Measurements from ENCODE around the gene GALNS. TPM values are rescaled to one million over a fixed set of nuclear protein-coding genes. Genes with fewer than 3 reads are reported as not detected.

The GALNS gene
- total and polyA plus RNA-seq, 7 experiments from 2014 or later = 9.8 to 64.3 (median 49.7) TPM

GRCh38 chr16:88839026-88839529 lies 17.7 kb downstream of the GALNS start:
- Histone ChIP-seq H3K9me3 (ENCODE audit: control insufficient read depth in 2 of 3, low read length in 3 of 3) (no peaks in the 10 kb centered on the region), H3K4me1 (ENCODE audit: control insufficient read depth in 2 of 2, insufficient read depth in 2 of 2, low read length in 2 of 2) (no peaks in the 10 kb centered on the region), H3K27ac (ENCODE audit: low read depth, low read length) (no peak overlapping the region), H3K27me3 (ENCODE audit: control insufficient read depth in 2 of 2, insufficient read depth in 2 of 2, low read length in 2 of 2) (no peaks in the 10 kb centered on the region), H3K4me3 (ENCODE audit: low read length) (no peak overlapping the region), H3K36me3 (ENCODE audit: control insufficient read depth in 2 of 3, insufficient read depth in 3 of 3, low read length in 3 of 3) (peaks cover 0 to 59% (median 0%) of the 10 kb centered on the region in 3 experiments)
- ChIA-PET CTCF (no interaction called here), POLR2A (no interaction called here)
- ATAC-seq (no peak), DNase-seq (no peak)
- Mint-ChIP-seq H3K27ac (no peak overlapping the region), H3K4me1 (peaks cover 0 to 1% (median 0%) of the 10 kb centered on the region in 7 donors), H3K4me3 (no peak overlapping the region), H3K9me3 (no peaks in the 10 kb centered on the region), H3K27me3 (no peaks in the 10 kb centered on the region), H3K36me3 (peaks cover 0 to 13% (median 0%) of the 10 kb centered on the region in 5 donors)
- intact Hi-C loops (cut with micrococcal nuclease) = no loop called here

- no peak overlapping the region for H3K27ac Mint-ChIP-seq
- H3K9me3 Mint-ChIP-seq = no peaks in the 10 kb centered on the region
- Histone ChIP-seq H3K4me3 (ENCODE audit: low read length) (no peak overlapping the region), H3K27ac (ENCODE audit: low read depth, low read length) (no peak overlapping the region), H3K27me3 (ENCODE audit: control insufficient read depth in 2 of 2, insufficient read depth in 2 of 2, low read length in 2 of 2) (no peaks in the 10 kb centered on the region), H3K4me1 (ENCODE audit: control insufficient read depth in 2 of 2, insufficient read depth in 2 of 2, low read length in 2 of 2) (no peaks in the 10 kb centered on the region), H3K9me3 (ENCODE audit: control insufficient read depth in 2 of 3, low read length in 3 of 3) (no peaks in the 10 kb centered on the region), H3K36me3 (ENCODE audit: control insufficient read depth in 2 of 3, insufficient read depth in 3 of 3, low read length in 3 of 3) (peaks cover 0 to 58% (median 0%) of the 10 kb centered on the region in 3 experiments)
- DNase-seq (no peak), ATAC-seq (no peak)
- POLR2A ChIA-PET = no interaction called here
- H3K27me3 Mint-ChIP-seq = no peaks in the 10 kb centered on the region
- no peaks in the 10 kb centered on the region for H3K4me1 Mint-ChIP-seq
- CTCF ChIA-PET = no interaction called here
- intact Hi-C loops (cut with micrococcal nuclease) = no loop called here
- peaks cover 0 to 13% (median 0%) of the 10 kb centered on the region in 5 donors for H3K36me3 Mint-ChIP-seq
- H3K4me3 Mint-ChIP-seq = no peak overlapping the region
These were observed 18.2 kb downstream of the GALNS start for GRCh38 chr16:88838566-88838965.

- Mint-ChIP-seq H3K4me1 (no peaks in the 10 kb centered on the region), H3K9me3 (no peaks in the 10 kb centered on the region), H3K36me3 (peaks cover 0 to 8% (median 0%) of the 10 kb centered on the region in 5 donors), H3K27me3 (no peaks in the 10 kb centered on the region), H3K4me3 (no peak overlapping the region), H3K27ac (no peak overlapping the region)
- intact Hi-C loops (cut with micrococcal nuclease) = no loop called here
- H3K27ac ChIP-seq (ENCODE audit: low read depth, low read length) = no peak overlapping the region
- DNase-seq = no peak
- ATAC-seq = no peak
- H3K9me3 ChIP-seq (ENCODE audit: control insufficient read depth in 2 of 3, low read length in 3 of 3) = no peaks in the 10 kb centered on the region
- ChIA-PET CTCF (no interaction called here), POLR2A (no interaction called here)
- no peaks in the 10 kb centered on the region for H3K27me3 ChIP-seq (ENCODE audit: control insufficient read depth in 2 of 2, insufficient read depth in 2 of 2, low read length in 2 of 2)
- no peaks in the 10 kb centered on the region for H3K4me1 ChIP-seq (ENCODE audit: control insufficient read depth in 2 of 2, insufficient read depth in 2 of 2, low read length in 2 of 2)
- H3K4me3 ChIP-seq (ENCODE audit: low read length) = no peak overlapping the region
- H3K36me3 ChIP-seq (ENCODE audit: control insufficient read depth in 2 of 3, insufficient read depth in 3 of 3, low read length in 3 of 3) = peaks cover 0 to 51% (median 0%) of the 10 kb centered on the region in 3 experiments
These were observed 18.9 kb downstream of the GALNS start for GRCh38 chr16:88837806-88838205.

GRCh38 chr16:88836791-88837190 lies 20.0 kb downstream of the GALNS start:
- Histone ChIP-seq H3K27me3 (ENCODE audit: control insufficient read depth in 2 of 2, insufficient read depth in 2 of 2, low read length in 2 of 2) (no peaks in the 10 kb centered on the region), H3K27ac (ENCODE audit: low read depth, low read length) (no peak overlapping the region), H3K9me3 (ENCODE audit: control insufficient read depth in 2 of 3, low read length in 3 of 3) (no peaks in the 10 kb centered on the region), H3K4me1 (ENCODE audit: control insufficient read depth in 2 of 2, insufficient read depth in 2 of 2, low read length in 2 of 2) (no peaks in the 10 kb centered on the region), H3K4me3 (ENCODE audit: low read length) (no peak overlapping the region), H3K36me3 (ENCODE audit: control insufficient read depth in 2 of 3, insufficient read depth in 3 of 3, low read length in 3 of 3) (peaks cover 0 to 40% (median 0%) of the 10 kb centered on the region in 3 experiments)
- Mint-ChIP-seq H3K4me3 (no peak overlapping the region), H3K27ac (no peak overlapping the region), H3K27me3 (no peaks in the 10 kb centered on the region), H3K4me1 (no peaks in the 10 kb centered on the region), H3K36me3 (peaks cover 0 to 8% (median 0%) of the 10 kb centered on the region in 5 donors), H3K9me3 (no peaks in the 10 kb centered on the region)
- ChIA-PET POLR2A (no interaction called here), CTCF (no interaction called here)
- ATAC-seq = no peak
- intact Hi-C loops (cut with micrococcal nuclease) = no loop called here
- no peak for DNase-seq

GRCh38 chr16:88835818-88836217 lies 20.9 kb downstream of the GALNS start:
- peaks cover 0 to 8% (median 0%) of the 10 kb centered on the region in 5 donors for H3K36me3 Mint-ChIP-seq
- POLR2A ChIA-PET = no interaction called here

GRCh38 chr16:88835383-88835782 lies 21.4 kb downstream of the GALNS start:
- Mint-ChIP-seq H3K27me3 (no peaks in the 10 kb centered on the region), H3K27ac (no peak overlapping the region), H3K36me3 (peaks cover 0 to 8% (median 0%) of the 10 kb centered on the region in 5 donors), H3K4me3 (no peak overlapping the region), H3K9me3 (no peaks in the 10 kb centered on the region), H3K4me1 (no peaks in the 10 kb centered on the region)
- H3K36me3 ChIP-seq (ENCODE audit: control insufficient read depth in 2 of 3, insufficient read depth in 3 of 3, low read length in 3 of 3) = peaks cover 0 to 33% (median 0%) of the 10 kb centered on the region in 3 experiments
- intact Hi-C loops (cut with micrococcal nuclease) = no loop called here
- POLR2A ChIA-PET = no interaction called here
- H3K4me1 ChIP-seq (ENCODE audit: control insufficient read depth in 2 of 2, insufficient read depth in 2 of 2, low read length in 2 of 2) = no peaks in the 10 kb centered on the region
- DNase-seq (no peak), ATAC-seq (no peak)
- CTCF ChIA-PET = no interaction called here
- no peak overlapping the region for H3K27ac ChIP-seq (ENCODE audit: low read depth, low read length)
- no peaks in the 10 kb centered on the region for H3K9me3 ChIP-seq (ENCODE audit: control insufficient read depth in 2 of 3, low read length in 3 of 3)
- H3K27me3 ChIP-seq (ENCODE audit: control insufficient read depth in 2 of 2, insufficient read depth in 2 of 2, low read length in 2 of 2) = no peaks in the 10 kb centered on the region
- no peak overlapping the region for H3K4me3 ChIP-seq (ENCODE audit: low read length)

More at GRCh38 chr16:88835818-88836217, 20.9 kb downstream of the GALNS start:
- no peak overlapping the region for H3K27ac Mint-ChIP-seq
- H3K4me1 Mint-ChIP-seq = no peaks in the 10 kb centered on the region
- H3K4me3 Mint-ChIP-seq = no peak overlapping the region
- Histone ChIP-seq H3K27ac (ENCODE audit: low read depth, low read length) (no peak overlapping the region), H3K4me3 (ENCODE audit: low read length) (no peak overlapping the region), H3K27me3 (ENCODE audit: control insufficient read depth in 2 of 2, insufficient read depth in 2 of 2, low read length in 2 of 2) (no peaks in the 10 kb centered on the region), H3K4me1 (ENCODE audit: control insufficient read depth in 2 of 2, insufficient read depth in 2 of 2, low read length in 2 of 2) (no peaks in the 10 kb centered on the region), H3K36me3 (ENCODE audit: control insufficient read depth in 2 of 3, insufficient read depth in 3 of 3, low read length in 3 of 3) (peaks cover 0 to 33% (median 0%) of the 10 kb centered on the region in 3 experiments), H3K9me3 (ENCODE audit: control insufficient read depth in 2 of 3, low read length in 3 of 3) (no peaks in the 10 kb centered on the region)
- CTCF ChIA-PET = no interaction called here
- DNase-seq = no peak
- H3K27me3 Mint-ChIP-seq = no peaks in the 10 kb centered on the region
- H3K9me3 Mint-ChIP-seq = no peaks in the 10 kb centered on the region
- intact Hi-C loops (cut with micrococcal nuclease) = no loop called here
- no peak for ATAC-seq

- H3K27ac Mint-ChIP-seq = no peak overlapping the region
These were observed 22.1 kb downstream of the GALNS start for GRCh38 chr16:88834670-88835069.

More at GRCh38 chr16:88834670-88835069, 22.1 kb downstream of the GALNS start:
- ChIA-PET CTCF (interaction anchor here (0.6 kb wide), 1 partner anchor 11 kb away, joined by 4 read pairs; no protein-coding TSS in a partner anchor), POLR2A (no interaction called here)
- H3K4me3 Mint-ChIP-seq = no peak overlapping the region
- DNase-seq (no peak), ATAC-seq (no peak)
- H3K4me1 ChIP-seq (ENCODE audit: control insufficient read depth in 2 of 2, insufficient read depth in 2 of 2, low read length in 2 of 2) = no peaks in the 10 kb centered on the region
- intact Hi-C loops (cut with micrococcal nuclease) = no loop called here
- H3K4me3 ChIP-seq (ENCODE audit: low read length) = no peak overlapping the region
- no peaks in the 10 kb centered on the region for H3K27me3 Mint-ChIP-seq
- H3K9me3 ChIP-seq (ENCODE audit: control insufficient read depth in 2 of 3, low read length in 3 of 3) = no peaks in the 10 kb centered on the region
- no peaks in the 10 kb centered on the region for H3K4me1 Mint-ChIP-seq
- H3K9me3 Mint-ChIP-seq = no peaks in the 10 kb centered on the region
- peaks cover 0 to 28% (median 0%) of the 10 kb centered on the region in 3 experiments for H3K36me3 ChIP-seq (ENCODE audit: control insufficient read depth in 2 of 3, insufficient read depth in 3 of 3, low read length in 3 of 3)
- no peaks in the 10 kb centered on the region for H3K27me3 ChIP-seq (ENCODE audit: control insufficient read depth in 2 of 2, insufficient read depth in 2 of 2, low read length in 2 of 2)
- no peak overlapping the region for H3K27ac ChIP-seq (ENCODE audit: low read depth, low read length)
- H3K36me3 Mint-ChIP-seq = peaks cover 0 to 5% (median 0%) of the 10 kb centered on the region in 5 donors

Data from naive thymus-derived CD4-positive, alpha-beta T cell (primary cell).